GM12892 (cell line): ENCODE measurements around the gene ACKR2.

ENCODE experiments used
- DNase-seq: peaks from one replicate; pipeline ENCODE4 v3.0.0; 2011; ENCODE audit not compliant: insufficient read length
- FAIRE-seq: peaks from 2 replicates; lab custom pipeline; 2011; peaks lifted over from hg19 to GRCh38; lab: Jason Lieb, UNC
- POLR2A ChIP-seq: IDR thresholded peaks from 2 replicates; pipeline ENCODE4 v1.6.1; 2011; ENCODE audit warnings: low read depth, low read length, control low read depth
- POLR2AphosphoS5 ChIP-seq: IDR thresholded peaks from 2 replicates; pipeline ENCODE4 v1.6.1; 2011; ENCODE audit warnings: low read depth, low read length, control low read depth
- TAF1 ChIP-seq: IDR thresholded peaks from 2 replicates; pipeline ENCODE4 v1.6.1; 2011; ENCODE audit warnings: low read depth, mild to moderate bottlenecking, control low read depth, low read length, borderline replicate concordance

ACKR2 gene

DNA sequence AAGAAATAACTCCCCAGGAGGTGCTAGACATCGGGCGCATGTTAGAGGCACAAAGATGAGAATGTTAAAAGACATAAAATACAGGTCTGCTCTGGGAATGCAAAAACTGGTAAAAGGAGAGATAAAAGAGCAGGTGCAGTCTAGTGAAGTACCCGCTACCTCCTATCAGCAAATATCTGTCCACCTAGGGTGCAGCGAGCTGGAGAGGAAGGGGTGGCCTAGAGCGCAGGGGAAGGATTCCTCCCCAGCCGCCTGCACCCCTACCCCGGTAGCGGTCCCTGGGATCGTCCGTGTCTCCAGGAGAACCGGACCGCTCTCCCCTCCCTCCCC, 96.5 kb downstream of the ACKR2 start:
- TF ChIP-seq POLR2A (no peak), TAF1 (no peak), POLR2AphosphoS5 (no peak)
- FAIRE-seq (no peak), DNase-seq (no peak)

DNA sequence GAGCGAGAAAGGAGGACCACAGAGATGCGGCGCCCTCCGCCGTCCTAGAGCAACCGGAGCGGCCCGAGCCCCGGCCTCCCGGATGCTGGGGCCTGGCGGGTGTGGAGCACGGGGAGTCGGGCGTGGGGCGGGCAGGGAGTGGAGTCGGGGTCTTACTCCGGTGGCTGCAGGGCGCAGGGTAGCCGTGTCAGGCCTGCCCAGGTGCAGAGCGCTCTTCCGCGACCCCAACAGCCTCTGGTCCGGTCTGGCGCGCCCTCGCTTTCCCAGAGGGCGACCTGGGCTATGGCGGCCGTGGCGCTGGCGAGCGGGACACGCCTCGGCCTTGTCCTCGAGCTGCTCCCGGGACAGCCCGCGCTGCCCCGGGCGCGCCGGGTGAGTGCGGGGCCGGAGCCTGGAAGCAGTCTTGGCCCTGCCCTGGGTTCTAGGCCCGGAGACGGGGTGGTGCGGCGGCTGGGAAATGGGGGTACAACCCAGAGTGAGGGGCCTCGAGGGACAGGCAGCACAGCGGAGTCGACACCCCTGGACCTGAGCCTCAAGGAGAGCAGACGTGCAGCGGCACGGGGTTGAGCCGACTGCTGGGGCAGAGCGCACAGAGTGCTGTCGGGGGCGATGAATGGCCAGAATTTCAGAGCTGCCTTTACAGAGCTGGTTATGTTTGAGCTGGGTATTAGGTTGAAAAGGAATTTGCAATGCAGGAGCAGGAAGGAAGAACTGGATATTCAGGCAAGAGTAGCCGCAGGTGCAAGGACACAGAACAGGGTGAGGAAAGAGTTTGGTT, 97.0 kb downstream of the ACKR2 start, which contains the start of gene ZNF662:
Gene ZNF662, plus strand, starts transcription at position 73 of the 778 bp plus-strand sequence. CDS start 1,973 bp downstream, outside the sequence.
- no peak for FAIRE-seq
- TF ChIP-seq POLR2AphosphoS5 (no peak), TAF1 (no peak), POLR2A (no peak)
- no peak for DNase-seq

- TF ChIP-seq POLR2AphosphoS5 (no peak), TAF1 (no peak), POLR2A (no peak)
- FAIRE-seq (no peak), DNase-seq (no peak)
Observed at GRCh38 chr3:42906848-42907183, 97.6 kb downstream of the ACKR2 start.

DNA sequence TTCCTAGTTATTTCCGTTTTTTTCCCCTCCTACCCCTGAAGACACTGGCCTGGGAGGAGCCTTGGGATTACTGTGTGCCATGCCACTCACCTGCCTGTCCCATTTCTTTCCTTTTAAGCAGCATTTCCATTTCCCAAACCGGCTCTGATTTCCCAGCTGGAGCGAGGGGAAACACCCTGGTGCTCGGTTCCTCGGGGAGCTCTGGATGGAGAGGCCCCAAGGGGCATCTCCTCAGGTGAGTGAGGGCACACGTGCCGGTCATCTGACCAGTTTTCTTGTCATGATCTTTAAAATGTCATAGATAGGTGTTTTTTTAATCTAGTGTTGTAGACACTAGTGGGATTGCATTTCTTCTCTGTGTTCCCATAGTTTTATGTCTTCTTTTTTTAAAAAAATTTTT, 99.4 kb downstream of the ACKR2 start:
- DNase-seq (no peak), FAIRE-seq (no peak)
- TF ChIP-seq POLR2AphosphoS5 (no peak), POLR2A (no peak), TAF1 (no peak)

DNA sequence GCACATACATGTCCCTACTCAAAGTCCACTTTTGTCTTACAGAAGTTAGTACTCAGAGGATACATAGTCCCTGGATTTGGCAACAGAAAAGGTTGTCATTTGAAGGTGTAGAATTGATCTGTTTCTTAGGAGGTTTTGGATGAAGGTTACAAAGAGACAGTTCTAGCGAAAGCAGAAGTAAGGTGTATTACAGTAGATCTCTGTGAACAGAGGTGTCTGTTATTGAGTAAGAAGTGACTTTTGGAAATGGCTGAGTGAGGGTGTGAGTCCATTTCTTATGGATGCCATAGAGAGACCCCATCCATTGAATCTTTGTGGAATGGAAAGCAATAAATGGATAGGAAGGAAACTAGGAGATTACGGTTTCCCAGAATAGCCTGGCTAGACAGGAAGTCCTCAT, 102.3 kb downstream of the ACKR2 start:
- FAIRE-seq (no peak), DNase-seq (no peak)
- no peak for TF ChIP-seq POLR2AphosphoS5
- TF ChIP-seq POLR2A: no peak

DNA sequence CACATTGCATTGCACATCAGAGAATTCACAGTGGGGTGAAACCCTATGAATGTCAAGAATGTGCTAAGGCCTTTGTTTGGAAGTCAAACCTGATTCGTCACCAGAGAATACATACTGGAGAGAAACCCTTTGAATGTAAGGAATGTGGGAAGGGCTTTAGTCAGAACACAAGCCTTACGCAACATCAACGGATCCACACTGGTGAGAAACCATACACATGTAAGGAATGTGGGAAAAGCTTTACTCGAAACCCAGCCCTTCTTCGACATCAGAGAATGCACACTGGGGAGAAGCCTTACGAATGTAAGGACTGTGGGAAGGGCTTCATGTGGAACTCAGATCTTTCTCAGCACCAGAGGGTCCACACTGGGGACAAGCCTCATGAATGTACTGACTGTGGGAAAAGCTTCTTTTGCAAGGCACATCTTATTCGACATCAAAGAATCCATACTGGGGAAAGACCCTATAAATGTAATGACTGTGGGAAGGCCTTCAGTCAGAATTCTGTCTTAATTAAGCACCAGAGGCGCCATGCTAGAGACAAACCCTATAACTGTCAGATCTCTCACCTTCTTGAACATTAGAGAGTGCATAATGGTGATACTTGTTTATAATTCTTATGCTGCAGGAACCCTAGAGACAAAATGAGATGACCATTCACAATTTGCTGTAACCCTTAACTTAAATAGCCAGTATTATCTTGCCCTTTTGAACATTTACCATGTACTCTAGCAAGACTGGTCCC, 105.7 kb downstream of the ACKR2 start:
- DNase-seq: no peak
- TF ChIP-seq TAF1 (no peak), POLR2AphosphoS5 (no peak), POLR2A (no peak)
- no peak for FAIRE-seq
